NCI-H82 (cell line): Measurements from ENCODE around the gene INPP4B.
"Not testable (repeated sequence)": the region's sequence is repeated elsewhere in the genome, so short reads cannot be mapped to it uniquely, and the experiment has no call there.

Experiments
- DNase-seq: peaks from one replicate; lab custom pipeline; 2025; lab: John Stamatoyannopoulos, UW

Gene INPP4B

GRCh38 chr4:142085513-142086292 lies 760.4 kb downstream of the INPP4B start:
- peak; percentile 27 for DNase-seq

- no peak for DNase-seq
Measured at GRCh38 chr4:142083264-142083663, 762.8 kb downstream of the INPP4B start.

GRCh38 chr4:142081025-142081424 lies 765.1 kb downstream of the INPP4B start:
- no peak for DNase-seq

GRCh38 chr4:142079959-142080358 lies 766.1 kb downstream of the INPP4B start:
- no peak for DNase-seq

GRCh38 chr4:142077048-142077447 lies 769.1 kb downstream of the INPP4B start:
- no peak for DNase-seq

- DNase-seq, result not testable (repeated sequence)
Measured at GRCh38 chr4:142068304-142068703, 777.8 kb downstream of the INPP4B start.

- DNase-seq, result not testable (repeated sequence)
Measured at GRCh38 chr4:142066562-142066961, 779.5 kb downstream of the INPP4B start.

- DNase-seq, result no peak
Measured at GRCh38 chr4:142065086-142065647, 780.9 kb downstream of the INPP4B start.

GRCh38 chr4:142064181-142064580 lies 781.9 kb downstream of the INPP4B start:
- no peak for DNase-seq

GRCh38 chr4:142045996-142046395 lies 800.1 kb downstream of the INPP4B start:
- DNase-seq, result no peak

- no peak for DNase-seq
Measured at GRCh38 chr4:142044271-142044670, 801.8 kb downstream of the INPP4B start.

GRCh38 chr4:142043509-142043908 lies 802.6 kb downstream of the INPP4B start:
- no peak for DNase-seq

GRCh38 chr4:142041788-142042187 lies 804.3 kb downstream of the INPP4B start:
- no peak for DNase-seq

GRCh38 chr4:142040043-142040442 lies 806.1 kb downstream of the INPP4B start:
- DNase-seq, result peak; percentile 2

GRCh38 chr4:142036795-142037583 lies 809.1 kb downstream of the INPP4B start:
- no peak for DNase-seq

GRCh38 chr4:142035566-142035965 lies 810.5 kb downstream of the INPP4B start:
- DNase-seq, result no peak

- DNase-seq, result no peak
Measured at GRCh38 chr4:142034101-142034500, 812.0 kb downstream of the INPP4B start.

GRCh38 chr4:142030010-142030409 lies 816.1 kb downstream of the INPP4B start:
- no peak for DNase-seq

- DNase-seq, result no peak
Measured at GRCh38 chr4:142021761-142022160, 824.3 kb downstream of the INPP4B start.

- DNase-seq, result no peak
Measured at GRCh38 chr4:142021181-142021580, 824.9 kb downstream of the INPP4B start.

- DNase-seq, result no peak
Measured at GRCh38 chr4:142016031-142016430, 830.1 kb downstream of the INPP4B start.

GRCh38 chr4:142009751-142010150 lies 836.4 kb downstream of the INPP4B start:
- DNase-seq, result no peak

- no peak for DNase-seq
Measured at GRCh38 chr4:142005519-142005918, 840.6 kb downstream of the INPP4B start.
